Stimulated activated CD8-positive, alpha-beta memory T cell treated with anti-CD3 and anti-CD28 coated beads, Interleukin-7, amount 100 ng/mL, for 24 hours (primary cell): ENCODE results near the gene PLRG1.

Experiments used
- DNase-seq: peaks from one replicate; pipeline ENCODE4 v3.0.0-alpha.2; 2020; ENCODE audit warnings: low read depth

PLRG1 gene

GRCh38 chr4:154573190-154573870, 23.1 kb upstream of the PLRG1 start:
- no peak for DNase-seq

DNA sequence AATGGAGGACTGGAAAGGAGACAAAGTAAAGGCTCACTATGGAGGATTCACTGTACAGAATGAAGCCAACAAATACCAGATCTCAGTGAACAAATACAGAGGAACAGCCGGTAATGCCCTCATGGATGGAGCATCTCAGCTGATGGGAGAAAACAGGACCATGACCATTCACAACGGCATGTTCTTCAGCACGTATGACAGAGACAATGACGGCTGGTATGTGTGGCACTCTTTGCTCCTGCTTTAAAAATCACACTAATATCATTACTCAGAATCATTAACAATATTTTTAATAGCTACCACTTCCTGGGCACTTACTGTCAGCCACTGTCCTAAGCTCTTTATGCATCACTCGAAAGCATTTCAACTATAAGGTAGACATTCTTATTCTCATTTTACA, 19.4 kb upstream of the PLRG1 start:
- DNase-seq, result no peak

DNA sequence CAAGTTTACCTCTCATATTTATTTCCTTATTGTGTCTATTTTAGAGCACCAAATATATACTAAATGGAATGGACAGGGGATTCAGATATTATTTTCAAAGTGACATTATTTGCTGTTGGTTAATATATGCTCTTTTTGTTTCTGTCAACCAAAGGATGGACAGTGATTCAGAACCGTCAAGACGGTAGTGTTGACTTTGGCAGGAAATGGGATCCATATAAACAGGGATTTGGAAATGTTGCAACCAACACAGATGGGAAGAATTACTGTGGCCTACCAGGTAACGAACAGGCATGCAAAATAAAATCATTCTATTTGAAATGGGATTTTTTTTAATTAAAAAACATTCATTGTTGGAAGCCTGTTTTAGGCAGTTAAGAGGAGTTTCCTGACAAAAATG, 18.8 kb upstream of the PLRG1 start:
- DNase-seq, result no peak

GRCh38 chr4:154566639-154567204, 16.5 kb upstream of the PLRG1 start:
- no peak for DNase-seq

GRCh38 chr4:154565704-154566103, 15.5 kb upstream of the PLRG1 start:
- no peak for DNase-seq

DNA sequence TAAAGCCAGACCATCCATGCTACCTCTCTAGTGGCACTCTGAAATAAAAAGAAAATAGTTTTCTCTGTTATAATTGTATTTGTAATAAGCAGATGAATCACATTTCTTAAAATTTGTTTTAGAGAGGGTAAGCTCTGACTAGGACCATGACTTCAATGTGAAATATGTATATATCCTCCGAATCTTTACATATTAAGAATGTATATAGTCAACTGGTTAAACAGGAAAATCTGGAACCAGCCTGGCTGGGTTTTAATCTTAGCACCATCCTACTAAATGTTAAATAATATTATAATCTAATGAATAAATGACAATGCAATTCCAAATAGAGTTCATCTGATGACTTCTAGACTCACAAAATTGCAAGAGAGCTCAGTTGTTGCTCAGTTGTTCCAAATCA, 14.1 kb upstream of the PLRG1 start:
- no peak for DNase-seq

DNA sequence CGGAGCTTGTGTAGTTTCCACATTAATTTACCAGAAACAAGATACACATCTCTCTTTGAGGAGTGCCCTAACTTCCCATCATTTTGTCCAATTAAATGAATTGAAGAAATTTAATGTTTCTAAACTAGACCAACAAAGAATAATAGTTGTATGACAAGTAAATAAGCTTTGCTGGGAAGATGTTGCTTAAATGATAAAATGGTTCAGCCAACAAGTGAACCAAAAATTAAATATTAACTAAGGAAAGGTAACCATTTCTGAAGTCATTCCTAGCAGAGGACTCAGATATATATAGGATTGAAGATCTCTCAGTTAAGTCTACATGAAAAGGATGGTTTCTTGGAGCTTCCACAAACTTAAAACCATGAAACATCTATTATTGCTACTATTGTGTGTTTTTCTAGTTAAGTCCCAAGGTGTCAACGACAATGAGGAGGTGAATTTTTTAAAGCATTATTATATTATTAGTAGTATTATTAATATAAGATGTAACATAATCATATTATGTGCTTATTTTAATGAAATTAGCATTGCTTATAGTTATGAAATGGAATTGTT, 12.6 kb upstream of the PLRG1 start, which contains the start of gene FGB:
TSS of gene FGB (plus strand) at position 315 of the 558 bp plus-strand sequence. CDS start at position 323, 8 bp downstream.
- no peak for DNase-seq

DNA sequence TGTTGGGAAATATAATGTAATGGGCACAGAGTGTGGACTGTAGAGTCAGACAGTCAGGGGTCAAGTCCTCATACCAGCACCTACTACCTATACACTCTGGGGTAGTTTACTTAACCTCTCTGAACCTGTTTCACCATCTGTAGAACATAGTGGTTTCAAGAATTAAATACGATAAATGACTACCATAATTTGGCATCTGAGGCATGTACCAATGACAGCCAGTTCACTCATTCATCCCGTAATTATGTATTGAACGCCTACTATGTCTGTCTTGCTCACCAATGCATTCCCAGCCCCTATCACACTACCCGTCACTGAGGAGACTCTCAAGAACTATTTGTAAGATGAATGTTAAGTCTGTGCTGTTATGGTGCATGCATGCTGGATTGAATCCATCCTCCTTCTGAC, 10.6 kb upstream of the PLRG1 start:
- no peak for DNase-seq

DNA sequence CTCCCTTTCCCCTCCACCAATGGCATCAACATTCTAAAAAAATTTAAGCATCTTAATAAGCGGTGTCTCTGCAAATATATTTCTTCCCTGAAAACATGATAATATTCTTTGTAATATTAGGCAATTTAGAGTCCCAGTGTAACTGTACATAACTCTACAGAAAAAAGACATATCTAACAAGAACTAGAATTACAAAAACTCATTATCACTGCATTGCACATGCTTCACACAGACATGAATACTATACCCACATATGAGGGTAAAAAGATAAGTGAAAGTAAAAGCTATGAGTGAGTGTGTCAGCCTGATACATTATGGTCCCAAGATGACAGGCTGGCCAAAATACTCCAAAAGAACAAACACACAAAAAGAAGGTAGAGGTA, 10.2 kb upstream of the PLRG1 start:
- DNase-seq, result no peak

DNA sequence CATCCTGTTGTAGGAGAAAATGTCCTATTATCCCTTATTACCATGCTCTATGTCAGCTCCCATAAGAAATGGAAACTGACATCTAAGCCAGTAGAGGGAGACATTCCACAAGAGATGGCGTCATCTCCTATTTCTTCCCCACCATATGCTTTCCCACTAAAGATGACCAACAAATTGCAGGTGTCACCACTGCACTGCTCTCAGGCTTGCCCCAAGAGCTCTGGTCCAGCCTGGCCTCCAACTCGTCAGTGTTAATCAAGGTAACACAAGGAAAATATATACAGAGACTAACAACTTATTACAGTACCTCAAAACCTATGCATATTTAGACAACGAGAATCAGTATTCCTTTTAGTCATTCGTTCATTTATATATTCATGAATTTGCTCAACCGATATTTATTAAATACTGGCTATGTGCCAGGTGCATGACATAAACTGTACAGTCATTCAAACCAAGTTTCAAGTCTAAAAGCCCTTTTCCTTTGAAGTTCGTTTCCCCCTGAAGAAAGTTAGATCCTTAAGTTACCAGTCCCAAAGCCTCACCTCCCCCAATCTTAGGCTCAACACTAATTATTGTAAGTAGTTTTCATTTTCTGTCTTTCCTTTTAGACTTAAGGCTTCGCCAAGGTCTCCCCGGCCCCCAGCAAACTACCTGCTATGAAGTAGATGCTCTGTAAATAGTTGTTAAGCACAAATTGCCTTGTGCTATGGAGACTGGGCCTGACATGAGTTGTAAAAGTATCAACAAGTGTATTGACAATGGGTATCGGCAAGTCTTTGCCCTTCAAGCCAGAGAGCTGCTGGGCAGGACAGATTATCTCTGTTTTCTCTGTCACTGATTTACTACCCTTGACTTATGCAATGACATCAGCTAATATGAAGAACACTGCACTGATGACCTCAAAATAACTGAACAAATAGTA, 9.6 kb upstream of the PLRG1 start:
- DNase-seq, result no peak

DNA sequence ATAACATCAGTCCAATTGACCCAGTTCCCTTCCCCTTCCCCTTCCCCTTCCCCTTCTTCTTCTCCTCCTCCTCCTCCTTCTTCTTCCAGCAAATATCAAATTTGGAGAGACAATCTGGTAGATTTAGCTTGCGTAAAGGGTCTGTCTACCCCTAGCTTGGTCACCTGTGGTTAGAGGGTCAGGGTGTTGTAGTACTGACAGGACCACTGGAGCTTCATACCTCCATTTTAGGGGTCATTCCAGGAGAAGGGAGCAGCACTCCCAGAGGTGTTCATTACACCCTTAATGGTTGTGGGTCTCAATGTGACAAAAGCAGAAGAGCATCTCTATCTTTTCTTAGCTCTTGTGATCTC, 8.9 kb upstream of the PLRG1 start:
- DNase-seq, result no peak

DNA sequence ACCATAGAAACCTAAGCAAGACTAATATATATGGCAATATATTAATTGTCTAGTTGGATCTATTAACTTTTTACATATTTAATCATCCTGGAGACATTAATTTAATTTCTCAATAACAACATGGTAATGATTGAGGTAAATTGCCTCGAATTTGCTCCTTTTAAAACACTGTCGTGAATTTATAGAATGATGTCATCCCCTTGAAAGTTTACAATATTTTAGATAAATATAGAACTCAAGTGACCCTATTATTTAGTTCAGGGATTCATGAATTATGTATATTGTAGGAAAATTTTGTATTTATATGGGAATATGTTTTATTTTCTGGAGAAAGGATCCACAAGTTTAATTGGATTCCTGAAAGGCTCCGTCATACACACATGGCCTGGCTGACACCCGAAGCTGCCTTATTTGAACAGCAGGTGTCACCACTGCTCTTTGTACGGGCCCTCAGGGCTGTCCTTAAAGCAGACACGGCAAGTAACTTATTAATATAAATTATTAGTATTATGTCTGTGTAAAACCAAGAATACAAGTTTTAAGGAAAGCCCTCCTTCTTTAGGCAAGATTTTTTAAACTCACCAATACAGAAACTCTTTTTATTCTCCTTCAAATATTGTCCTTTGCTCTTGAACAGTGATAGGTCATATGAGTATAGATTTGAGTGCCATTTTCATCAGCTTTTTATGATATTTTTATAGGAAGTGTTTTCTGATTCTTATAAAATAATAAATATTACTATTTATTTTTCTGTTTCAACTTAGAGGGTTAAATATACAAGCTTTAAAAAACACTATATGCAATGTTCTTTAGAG, 1.9 kb upstream of the PLRG1 start:
- peak; percentile 14 for DNase-seq

GRCh38 chr4:154545689-154546088, 4.5 kb downstream of the PLRG1 start:
- no peak for DNase-seq

DNA sequence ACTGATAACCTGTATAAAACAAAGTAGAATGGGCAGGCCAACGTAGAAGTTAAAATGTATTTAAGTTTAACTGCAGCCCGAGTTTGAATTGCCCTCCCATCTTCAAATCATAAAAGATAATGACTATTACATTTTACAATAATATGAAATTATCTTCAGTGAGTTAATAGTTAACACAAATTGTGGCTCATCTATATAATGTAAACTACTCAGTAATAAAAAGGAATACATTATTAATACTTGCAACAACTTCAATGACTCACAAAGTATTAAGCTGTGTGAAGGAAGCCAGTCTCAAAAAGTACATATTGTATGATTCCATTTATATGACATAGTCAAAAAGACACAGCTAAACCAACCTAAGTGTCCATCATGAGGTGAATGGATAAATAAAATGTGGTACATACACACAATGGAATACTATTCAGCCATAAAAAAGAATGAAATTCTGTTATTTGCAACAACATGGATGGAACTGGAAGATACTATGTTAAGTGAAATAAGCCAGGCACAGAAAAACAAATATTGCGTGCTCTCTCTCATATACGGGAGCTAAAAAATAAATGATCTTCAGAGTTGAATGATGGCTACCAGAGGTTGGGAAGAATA, 7.8 kb downstream of the PLRG1 start:
- no peak for DNase-seq

GRCh38 chr4:154534296-154534695, 15.9 kb downstream of the PLRG1 start:
- no peak for DNase-seq

DNA sequence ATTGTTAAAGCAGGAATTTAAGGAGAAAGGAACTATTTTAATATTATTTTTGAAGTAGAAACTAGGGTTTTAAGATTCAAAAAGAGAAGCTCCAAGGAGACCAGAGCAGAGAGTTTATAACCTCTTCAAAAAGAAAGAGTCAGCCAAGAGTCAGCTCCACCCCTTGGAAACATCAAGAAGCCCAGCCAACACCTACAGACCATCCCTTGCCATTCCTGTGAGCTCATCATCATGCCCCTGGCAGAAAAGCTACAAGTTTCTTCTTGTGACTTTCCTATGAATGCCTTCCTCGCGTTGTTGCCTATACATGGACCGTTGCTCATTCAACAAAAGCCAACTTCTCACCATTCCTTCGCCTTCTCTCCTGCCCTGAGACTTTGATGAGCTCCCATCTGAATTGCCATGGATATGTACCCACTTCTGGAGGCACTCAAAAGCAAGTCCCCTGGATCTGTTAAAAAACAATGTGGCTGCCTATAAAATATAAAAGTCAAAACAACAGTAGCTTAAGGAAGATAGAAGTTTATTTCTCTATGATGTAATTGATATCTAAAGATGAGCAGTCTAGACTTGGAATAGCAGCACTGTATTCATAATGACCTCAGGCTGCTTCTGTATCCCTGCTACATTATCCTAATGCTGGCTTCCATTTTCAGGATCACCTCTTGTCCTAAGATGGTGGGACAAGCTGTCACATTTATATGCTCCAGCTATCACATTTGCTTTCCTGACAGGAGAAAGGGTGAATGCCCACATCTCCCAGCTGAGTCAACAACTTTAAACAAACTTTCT, 20.3 kb downstream of the PLRG1 start:
- no peak for DNase-seq

DNA sequence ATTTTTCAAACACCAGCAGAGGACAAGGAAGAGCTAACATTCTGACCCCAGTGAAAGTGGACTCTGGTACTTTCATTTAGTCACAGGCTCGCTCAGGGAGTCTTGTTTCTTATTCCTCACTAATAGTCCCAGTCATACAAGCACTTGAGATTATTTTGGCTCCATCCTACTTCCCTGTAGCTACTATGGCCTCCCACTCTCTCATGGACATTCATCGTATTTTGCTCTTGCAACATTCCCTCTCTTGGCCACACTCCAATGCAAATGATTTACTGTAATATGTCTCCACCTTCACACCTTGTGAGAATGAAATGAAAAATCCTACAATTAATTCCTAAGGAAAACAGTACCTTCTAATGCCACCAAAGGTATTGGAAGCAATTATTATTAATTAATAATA, 21.3 kb downstream of the PLRG1 start:
- DNase-seq, result no peak

- DNase-seq, result no peak
Measured at GRCh38 chr4:154527308-154527707, 22.9 kb downstream of the PLRG1 start.

GRCh38 chr4:154526151-154526550, 24.0 kb downstream of the PLRG1 start:
- DNase-seq, result no peak

DNA sequence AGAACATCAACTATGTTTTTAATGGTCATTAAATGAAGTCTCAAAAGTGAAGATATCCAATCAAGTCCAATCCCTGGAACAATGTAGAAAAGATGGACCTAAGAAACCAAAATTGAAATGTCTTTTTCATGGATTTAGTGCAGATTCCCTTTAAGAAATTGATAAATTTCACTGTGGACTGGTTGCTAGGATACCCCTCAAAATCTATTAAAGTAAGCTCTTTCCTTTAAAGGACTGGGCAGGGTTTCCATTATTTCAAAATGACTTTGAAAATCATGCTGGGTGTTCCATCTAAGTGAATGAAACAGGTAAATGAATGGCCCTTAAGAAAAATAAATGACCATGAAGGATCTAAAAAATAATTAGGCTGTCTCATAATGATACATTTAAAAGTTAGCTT, 28.6 kb downstream of the PLRG1 start:
- DNase-seq, result no peak

DNA sequence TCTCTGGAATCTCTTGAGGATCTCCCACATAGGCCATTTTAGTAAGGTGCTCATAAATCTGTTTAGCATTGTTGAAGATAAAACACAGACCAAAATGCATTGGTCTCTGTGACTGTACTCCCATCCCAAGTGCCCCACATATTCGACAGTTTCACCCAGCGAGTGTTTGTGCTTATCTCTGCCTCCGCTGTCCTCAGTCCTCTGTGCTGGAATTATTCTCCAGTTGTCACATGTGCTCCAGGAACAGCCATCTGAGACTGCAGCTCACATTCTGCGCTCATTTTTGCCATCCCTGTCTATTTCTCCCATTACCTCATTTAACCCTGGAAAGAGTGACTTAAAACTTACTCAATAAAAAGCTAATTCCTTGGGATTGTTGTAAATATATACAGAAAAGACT, 31.0 kb downstream of the PLRG1 start:
- DNase-seq, result no peak
